Sigmoid colon (tissue), 7 donors: ENCODE results near the gene CD37. TPM values are rescaled to one million over a fixed set of nuclear protein-coding genes. Genes with fewer than 3 reads are reported as not detected.

Experiments
- DNase-seq: peaks from one replicate; pipeline ENCODE4 v3.0.0-alpha.2; 2019
- H3K27ac ChIP-seq, 4 donors: fragments of 200-600 bp; sonication (generic); one replicate each; pipeline ENCODE4 v1.5.1; 2016 to 2019; ENCODE audit warnings: mild to moderate bottlenecking in 1 of 4
- H3K27me3 ChIP-seq, 3 donors: fragments of 200-600 bp; sonication (generic); one replicate each; pipeline ENCODE4 v1.5.1; 2019; ENCODE audit warnings: mild to moderate bottlenecking in 1 of 3
- H3K36me3 ChIP-seq, 4 donors: fragments of 200-600 bp; sonication (generic); one replicate each; pipeline ENCODE4 v1.5.1; 2016 to 2019
- H3K4me1 ChIP-seq, 4 donors: fragments of 200-600 bp; sonication (generic); one replicate each; pipeline ENCODE4 v1.5.1; 2017 to 2019
- H3K4me3 ChIP-seq, 4 donors: fragments of 200-600 bp; sonication (generic); one replicate each; pipeline ENCODE4 v1.5.1; 2017 to 2019; ENCODE audit warnings: mild to moderate bottlenecking in 2 of 4, moderate library complexity in 1 of 4
- H3K9me3 ChIP-seq, 4 donors: fragments of 200-600 bp in 3 of 4; sonication (generic) in 3 of 4; one replicate each; pipeline versions ENCODE4 v1.5.1 to v1.6.1; 2013 to 2019
- EP300 ChIP-seq, 4 donors: sonication (generic); formaldehyde crosslinking; IDR thresholded peaks; one replicate each; pipeline ENCODE4 v1.6.1; 2017; ENCODE audit warnings: antibody characterized with exemption in 4 of 4
- POLR2A ChIP-seq, 2 donors: fragments of 450-650 bp; IDR thresholded peaks; one replicate each; pipeline ENCODE4 v1.6.1; 2016; ENCODE audit warnings: antibody characterized with exemption in 2 of 2, mild to moderate bottlenecking in 2 of 2, moderate library complexity in 2 of 2
- POLR2AphosphoS5 ChIP-seq, 4 donors: sonication (generic); formaldehyde crosslinking; IDR thresholded peaks; one replicate each; pipeline ENCODE4 v1.6.1; 2017; ENCODE audit warnings: antibody characterized with exemption in 4 of 4
- WGBS, 2 donors: extraction: QIAGEN DNeasy Blood & Tissue Kit; methylation state at CpG; one replicate each; pipeline ENCODE4 v1.1.7; 2013; 5-methylcytosine and 5-hydroxymethylcytosine counted together
- intact Hi-C: fragments of 100-400 bp; cut with DNase I; formaldehyde crosslinking; loops from one replicate; pipeline ENCODE4 v1.15.1; 2023
- polyA plus RNA-seq, 3 donors: library from polyadenylated mRNA; stranded (reverse); fragments of 200-250 nt; gene quantifications; one replicate each; pipeline ENCODE4 v1.2.3, GENCODE V29; 2013
- total RNA-seq, 4 donors: library from RNA; depleted of rRNA; stranded (reverse); fragments of >200 nt; gene quantifications; one replicate each; pipeline ENCODE4 v1.1.0, GENCODE V29; 2016
- TF ChIP-seq, protein P1 (sequence below), 4 experiments: fragments of 450-650 bp in 3 of 4; fragments of 200-600 bp in 1 of 4; IDR thresholded peaks; one replicate each; pipeline ENCODE4 v1.5.1; 2016 to 2019; ENCODE audit warnings: antibody characterized with exemption in 4 of 4, mild to moderate bottlenecking in 3 of 4, moderate library complexity in 2 of 4
- donor health status: healthy with polysubstance abuse.
- donor health status: Bipolar disorder and iron deficiency.
- donor health status: healthy.

Gene CD37
- total and polyA plus RNA-seq, 7 donors, result 5.8 to 220 (median 9.4) TPM

DNA sequence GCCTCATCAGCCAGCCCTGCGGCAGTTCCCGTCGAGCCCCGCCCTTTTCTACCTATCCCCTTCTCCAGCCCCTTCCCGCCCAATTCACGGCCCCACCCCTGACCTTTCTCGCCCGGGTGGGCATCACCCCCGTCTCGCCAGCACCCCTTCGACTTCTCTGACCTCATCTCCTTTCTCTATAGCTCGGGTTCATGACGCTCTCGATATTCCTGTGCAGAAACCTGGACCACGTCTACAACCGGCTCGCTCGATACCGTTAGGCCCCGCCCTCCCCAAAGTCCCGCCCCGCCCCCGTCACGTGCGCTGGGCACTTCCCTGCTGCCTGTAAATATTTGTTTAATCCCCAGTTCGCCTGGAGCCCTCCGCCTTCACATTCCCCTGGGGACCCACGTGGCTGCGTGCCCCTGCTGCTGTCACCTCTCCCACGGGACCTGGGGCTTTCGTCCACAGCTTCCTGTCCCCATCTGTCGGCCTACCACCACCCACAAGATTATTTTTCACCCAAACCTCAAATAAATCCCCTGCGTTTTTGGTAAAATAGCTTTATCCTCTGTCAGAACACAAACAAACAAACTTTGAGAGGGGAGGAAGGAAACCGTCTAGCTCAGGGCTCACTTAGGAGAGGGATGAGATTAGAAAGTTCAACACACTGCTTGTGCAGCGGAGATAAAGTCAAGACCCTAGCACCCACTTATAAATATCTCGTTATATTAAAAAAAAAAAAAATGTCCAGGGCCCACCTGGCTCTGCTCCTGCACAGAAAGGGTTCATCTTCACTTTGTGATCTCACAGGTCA lies 5.1 kb downstream of the CD37 start:
- Histone ChIP-seq H3K36me3 (peaks cover 19 to 46% (median 39%) of the 10 kb centered on the region in 4 donors), H3K4me3 (peak overlapping the region; percentile 22 to 45 (median 42)), H3K27me3 (no peaks in the 10 kb centered on the region), H3K4me1 (peaks cover 0 to 26% (median 22%) of the 10 kb centered on the region in 4 donors), H3K27ac (peak overlapping the region; percentile 73 to 90 (median 84)), H3K9me3 (no peaks in the 10 kb centered on the region)
- TF ChIP-seq POLR2AphosphoS5 (IDR thresholded peaks at IDR 0.05) (no peak), POLR2A (IDR thresholded peaks at IDR 0.05) (no peak), EP300 (IDR thresholded peaks at IDR 0.05) (no peak)
- TF ChIP-seq, protein P1, sequence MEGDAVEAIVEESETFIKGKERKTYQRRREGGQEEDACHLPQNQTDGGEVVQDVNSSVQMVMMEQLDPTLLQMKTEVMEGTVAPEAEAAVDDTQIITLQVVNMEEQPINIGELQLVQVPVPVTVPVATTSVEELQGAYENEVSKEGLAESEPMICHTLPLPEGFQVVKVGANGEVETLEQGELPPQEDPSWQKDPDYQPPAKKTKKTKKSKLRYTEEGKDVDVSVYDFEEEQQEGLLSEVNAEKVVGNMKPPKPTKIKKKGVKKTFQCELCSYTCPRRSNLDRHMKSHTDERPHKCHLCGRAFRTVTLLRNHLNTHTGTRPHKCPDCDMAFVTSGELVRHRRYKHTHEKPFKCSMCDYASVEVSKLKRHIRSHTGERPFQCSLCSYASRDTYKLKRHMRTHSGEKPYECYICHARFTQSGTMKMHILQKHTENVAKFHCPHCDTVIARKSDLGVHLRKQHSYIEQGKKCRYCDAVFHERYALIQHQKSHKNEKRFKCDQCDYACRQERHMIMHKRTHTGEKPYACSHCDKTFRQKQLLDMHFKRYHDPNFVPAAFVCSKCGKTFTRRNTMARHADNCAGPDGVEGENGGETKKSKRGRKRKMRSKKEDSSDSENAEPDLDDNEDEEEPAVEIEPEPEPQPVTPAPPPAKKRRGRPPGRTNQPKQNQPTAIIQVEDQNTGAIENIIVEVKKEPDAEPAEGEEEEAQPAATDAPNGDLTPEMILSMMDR (IDR thresholded peaks at IDR 0.05), result no peak
- 14 to 28% methylated on average over 36 of the region's 36 CpGs for WGBS, 2 donors
- peak; percentile 85 for DNase-seq
- intact Hi-C loops, result no loop called here

DNA sequence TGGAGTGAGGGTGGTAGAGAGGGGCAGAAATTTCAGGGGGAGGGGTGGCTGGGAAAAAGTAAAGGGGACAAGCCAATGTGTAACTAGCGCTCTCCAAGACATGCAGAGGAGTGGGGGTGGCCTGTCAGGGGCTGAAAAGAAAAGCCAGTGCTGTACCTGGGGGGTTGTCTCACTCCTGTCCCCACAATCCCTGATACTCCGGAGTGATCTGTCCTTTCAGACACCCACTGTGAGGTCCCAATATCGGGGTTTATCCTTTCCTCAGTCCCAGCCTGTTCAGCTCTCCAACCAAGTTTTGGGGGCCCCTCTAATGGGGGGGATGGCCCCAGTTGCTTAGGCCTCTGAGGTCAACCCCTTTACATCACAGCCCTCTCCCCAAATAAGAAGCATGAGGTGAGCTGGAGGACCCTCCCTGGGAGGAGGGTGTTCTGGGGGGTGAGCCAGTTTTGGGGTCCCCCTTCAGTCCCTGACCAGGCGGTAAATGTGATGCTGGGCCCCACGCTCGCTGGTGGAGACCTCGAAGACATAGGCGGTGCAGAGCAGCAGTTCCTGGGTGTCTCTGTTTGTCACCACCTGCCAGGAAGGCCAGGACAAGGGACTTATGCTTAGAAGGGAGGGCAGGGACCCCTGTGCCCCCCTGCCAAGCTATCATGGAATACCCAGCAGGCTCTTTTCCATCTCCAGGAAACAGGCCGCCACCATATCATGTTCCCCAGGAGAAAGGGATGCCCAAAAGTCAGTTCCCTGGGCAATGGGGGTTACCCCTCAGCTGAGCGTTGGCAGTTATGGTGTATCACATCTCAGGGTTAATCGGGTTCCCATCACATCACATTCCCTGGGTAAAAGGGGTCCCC lies 5.9 kb downstream of the CD37 start:
- Histone ChIP-seq H3K4me3 (no peak overlapping the region), H3K27ac (peak overlapping the region; percentile 73 to 90 (median 84)), H3K9me3 (no peaks in the 10 kb centered on the region), H3K36me3 (peaks cover 19 to 54% (median 44%) of the 10 kb centered on the region in 4 donors), H3K27me3 (no peaks in the 10 kb centered on the region), H3K4me1 (peaks cover 0 to 26% (median 22%) of the 10 kb centered on the region in 4 donors)
- 93 to 94% methylated on average over 11 of the region's 11 CpGs for WGBS, 2 donors
- intact Hi-C loops, result no loop called here
- DNase-seq, result peak; percentile 63
- no peak for TF ChIP-seq EP300 (IDR thresholded peaks at IDR 0.05)
- TF ChIP-seq, protein P1 (IDR thresholded peaks at IDR 0.05), result no peak
- TF ChIP-seq POLR2A (IDR thresholded peaks at IDR 0.05), result no peak
- no peak for TF ChIP-seq POLR2AphosphoS5 (IDR thresholded peaks at IDR 0.05)

DNA sequence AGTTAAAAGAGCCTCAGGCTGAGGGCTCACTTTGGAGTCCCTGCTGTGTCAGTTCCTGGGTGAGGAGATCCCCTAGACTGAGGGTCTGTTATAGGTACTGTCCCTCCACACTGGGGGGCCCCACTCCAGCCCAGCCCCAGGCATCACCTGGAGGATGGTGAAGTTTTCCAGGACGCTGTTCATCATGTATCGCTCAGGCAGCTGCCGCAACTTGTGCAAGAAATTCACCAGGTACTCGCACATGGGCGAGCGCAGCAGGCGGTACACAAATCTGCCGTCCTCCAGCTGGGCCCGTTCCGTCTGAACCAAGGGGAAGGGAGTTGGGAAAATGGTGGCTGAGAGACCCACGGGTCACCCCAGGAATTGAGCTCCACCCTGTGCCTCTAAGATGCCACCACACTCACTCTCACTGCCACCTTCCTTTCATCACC lies 7.1 kb downstream of the CD37 start:
- Histone ChIP-seq H3K9me3 (no peaks in the 10 kb centered on the region), H3K27me3 (no peaks in the 10 kb centered on the region), H3K4me3 (no peak overlapping the region), H3K36me3 (peaks cover 20 to 67% (median 55%) of the 10 kb centered on the region in 4 donors), H3K4me1 (peaks cover 0 to 26% (median 22%) of the 10 kb centered on the region in 4 donors), H3K27ac (no peak overlapping the region)
- DNase-seq, result peak; percentile 45
- intact Hi-C loops, result no loop called here
- TF ChIP-seq EP300 (IDR thresholded peaks at IDR 0.05) (no peak), POLR2A (IDR thresholded peaks at IDR 0.05) (no peak), POLR2AphosphoS5 (IDR thresholded peaks at IDR 0.05) (no peak)
- TF ChIP-seq, protein P1 (IDR thresholded peaks at IDR 0.05), result no peak
- WGBS, 2 donors, result 90 to 92% methylated on average over 11 of the region's 11 CpGs

DNA sequence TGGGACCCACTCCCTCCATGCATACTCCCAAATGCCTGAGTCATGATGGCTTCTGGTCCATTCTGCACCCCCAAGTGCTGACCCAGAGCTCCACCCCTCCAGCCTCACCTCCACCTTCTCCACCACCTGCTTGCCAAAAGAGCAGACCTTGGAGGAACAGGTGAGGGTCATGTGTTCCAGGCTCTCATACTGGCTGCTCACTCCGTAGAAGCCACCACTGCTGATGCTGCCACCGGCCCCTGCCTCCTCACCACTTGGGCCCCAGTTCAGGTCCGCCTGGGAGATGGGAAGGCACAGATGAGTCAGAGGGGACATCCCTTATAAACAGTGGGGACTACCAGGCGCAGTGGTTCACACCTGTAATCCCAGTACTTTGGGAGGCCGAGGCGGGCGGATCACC lies 7.9 kb downstream of the CD37 start:
- Histone ChIP-seq H3K9me3 (no peaks in the 10 kb centered on the region), H3K27ac (no peak overlapping the region), H3K4me3 (no peak overlapping the region), H3K4me1 (peaks cover 0 to 24% (median 21%) of the 10 kb centered on the region in 4 donors), H3K36me3 (peaks cover 28 to 75% (median 62%) of the 10 kb centered on the region in 4 donors), H3K27me3 (no peaks in the 10 kb centered on the region)
- intact Hi-C loops, result no loop called here
- WGBS, 2 donors, result 89 to 94% methylated on average over 7 of the region's 7 CpGs
- TF ChIP-seq POLR2AphosphoS5 (IDR thresholded peaks at IDR 0.05) (no peak), POLR2A (IDR thresholded peaks at IDR 0.05) (no peak), EP300 (IDR thresholded peaks at IDR 0.05) (no peak)
- TF ChIP-seq, protein P1 (IDR thresholded peaks at IDR 0.05), result no peak
- peak; percentile 52 for DNase-seq
